Neuron (in vitro differentiated cells): ENCODE measurements around the gene IGFBP4.

Experiments
- H2AFZ ChIP-seq: one replicate; pipeline ENCODE4 v1.6.1; 2013; ENCODE audit warnings: low read depth, mild to moderate bottlenecking, inconsistent platforms, low read length, moderate library complexity
- H3K27me3 ChIP-seq: one replicate; pipeline ENCODE4 v1.6.1; 2013; ENCODE audit warnings: low read length; ENCODE audit not compliant: insufficient read depth
- H3K36me3 ChIP-seq: one replicate; pipeline ENCODE4 v1.6.1; 2013; ENCODE audit warnings: low read length; ENCODE audit not compliant: insufficient read depth
- H3K4me1 ChIP-seq: one replicate; pipeline ENCODE4 v1.6.1; 2013; ENCODE audit warnings: low read length; ENCODE audit not compliant: insufficient read depth
- H3K4me3 ChIP-seq: 2 replicates; pipeline ENCODE4 v1.5.1; 2013; ENCODE audit warnings: mild to moderate bottlenecking, low read length, moderate library complexity
- H3K9me3 ChIP-seq: one replicate; pipeline ENCODE4 v1.6.1; 2013; ENCODE audit warnings: low read length

IGFBP4 gene

DNA sequence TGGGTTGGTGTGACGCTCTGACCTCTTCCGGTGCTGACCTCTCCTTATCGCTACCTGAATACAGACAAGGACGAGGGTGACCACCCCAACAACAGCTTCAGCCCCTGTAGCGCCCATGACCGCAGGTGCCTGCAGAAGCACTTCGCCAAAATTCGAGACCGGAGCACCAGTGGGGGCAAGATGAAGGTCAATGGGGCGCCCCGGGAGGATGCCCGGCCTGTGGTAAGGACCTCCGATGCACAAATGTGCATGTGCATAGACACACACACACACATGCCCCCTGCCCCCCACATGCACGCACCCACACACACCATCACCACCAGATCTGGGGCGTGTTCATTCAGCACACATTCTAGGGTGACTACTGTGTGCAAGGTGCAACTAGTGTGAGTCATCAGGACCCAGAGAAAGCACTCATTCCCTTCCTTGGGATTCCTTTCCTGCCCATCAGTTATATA is 9.7 kb downstream of the IGFBP4 start:
- Histone ChIP-seq H3K36me3 (no peaks in the 10 kb centered on the region), H3K4me3 (no peak overlapping the region), H2AFZ (no peak overlapping the region), H3K27me3 (no peaks in the 10 kb centered on the region), H3K9me3 (no peaks in the 10 kb centered on the region), H3K4me1 (no peaks in the 10 kb centered on the region)

- H3K36me3 ChIP-seq: no peaks in the 10 kb centered on the region
- no peaks in the 10 kb centered on the region for H3K4me1 ChIP-seq
- H2AFZ ChIP-seq: no peak overlapping the region
- no peaks in the 10 kb centered on the region for H3K27me3 ChIP-seq
- no peak overlapping the region for H3K4me3 ChIP-seq
- no peaks in the 10 kb centered on the region for H3K9me3 ChIP-seq
Measured at GRCh38 chr17:40453881-40454612, 10.8 kb downstream of the IGFBP4 start.

GRCh38 chr17:40454613-40454995 is 11.4 kb downstream of the IGFBP4 start:
- Histone ChIP-seq H3K4me3 (no peak overlapping the region), H3K4me1 (no peaks in the 10 kb centered on the region), H2AFZ (no peak overlapping the region), H3K36me3 (no peaks in the 10 kb centered on the region), H3K9me3 (no peaks in the 10 kb centered on the region), H3K27me3 (no peaks in the 10 kb centered on the region)

DNA sequence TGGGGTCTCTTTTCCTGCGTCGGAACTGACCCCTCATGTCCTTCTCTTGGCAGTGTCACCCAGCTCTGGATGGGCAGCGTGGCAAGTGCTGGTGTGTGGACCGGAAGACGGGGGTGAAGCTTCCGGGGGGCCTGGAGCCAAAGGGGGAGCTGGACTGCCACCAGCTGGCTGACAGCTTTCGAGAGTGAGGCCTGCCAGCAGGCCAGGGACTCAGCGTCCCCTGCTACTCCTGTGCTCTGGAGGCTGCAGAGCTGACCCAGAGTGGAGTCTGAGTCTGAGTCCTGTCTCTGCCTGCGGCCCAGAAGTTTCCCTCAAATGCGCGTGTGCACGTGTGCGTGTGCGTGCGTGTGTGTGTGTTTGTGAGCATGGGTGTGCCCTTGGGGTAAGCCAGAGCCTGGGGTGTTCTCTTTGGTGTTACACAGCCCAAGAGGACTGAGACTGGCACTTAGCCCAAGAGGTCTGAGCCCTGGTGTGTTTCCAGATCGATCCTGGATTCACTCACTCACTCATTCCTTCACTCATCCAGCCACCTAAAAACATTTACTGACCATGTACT is 13.2 kb downstream of the IGFBP4 start:
- no peaks in the 10 kb centered on the region for H3K4me1 ChIP-seq
- no peak overlapping the region for H2AFZ ChIP-seq
- no peak overlapping the region for H3K4me3 ChIP-seq
- no peaks in the 10 kb centered on the region for H3K36me3 ChIP-seq
- no peaks in the 10 kb centered on the region for H3K27me3 ChIP-seq
- H3K9me3 ChIP-seq: no peaks in the 10 kb centered on the region

- Histone ChIP-seq H2AFZ (no peak overlapping the region), H3K4me1 (peaks cover 3% of the 10 kb centered on the region), H3K9me3 (no peaks in the 10 kb centered on the region), H3K4me3 (no peak overlapping the region), H3K36me3 (no peaks in the 10 kb centered on the region), H3K27me3 (no peaks in the 10 kb centered on the region)
Measured at GRCh38 chr17:40457369-40457768, 14.1 kb downstream of the IGFBP4 start.

GRCh38 chr17:40457964-40458791 is 14.9 kb downstream of the IGFBP4 start:
- Histone ChIP-seq H3K4me1 (peaks cover 9% of the 10 kb centered on the region), H2AFZ (no peak overlapping the region)

GRCh38 chr17:40458851-40459482 is 15.7 kb downstream of the IGFBP4 start:
- H2AFZ ChIP-seq: no peak overlapping the region
- H3K9me3 ChIP-seq: no peaks in the 10 kb centered on the region
- peaks cover 10% of the 10 kb centered on the region for H3K4me1 ChIP-seq

More at GRCh38 chr17:40457964-40458791, 14.9 kb downstream of the IGFBP4 start:
- H3K27me3 ChIP-seq: no peaks in the 10 kb centered on the region
- no peaks in the 10 kb centered on the region for H3K9me3 ChIP-seq
- H3K36me3 ChIP-seq: no peaks in the 10 kb centered on the region
- no peak overlapping the region for H3K4me3 ChIP-seq

DNA sequence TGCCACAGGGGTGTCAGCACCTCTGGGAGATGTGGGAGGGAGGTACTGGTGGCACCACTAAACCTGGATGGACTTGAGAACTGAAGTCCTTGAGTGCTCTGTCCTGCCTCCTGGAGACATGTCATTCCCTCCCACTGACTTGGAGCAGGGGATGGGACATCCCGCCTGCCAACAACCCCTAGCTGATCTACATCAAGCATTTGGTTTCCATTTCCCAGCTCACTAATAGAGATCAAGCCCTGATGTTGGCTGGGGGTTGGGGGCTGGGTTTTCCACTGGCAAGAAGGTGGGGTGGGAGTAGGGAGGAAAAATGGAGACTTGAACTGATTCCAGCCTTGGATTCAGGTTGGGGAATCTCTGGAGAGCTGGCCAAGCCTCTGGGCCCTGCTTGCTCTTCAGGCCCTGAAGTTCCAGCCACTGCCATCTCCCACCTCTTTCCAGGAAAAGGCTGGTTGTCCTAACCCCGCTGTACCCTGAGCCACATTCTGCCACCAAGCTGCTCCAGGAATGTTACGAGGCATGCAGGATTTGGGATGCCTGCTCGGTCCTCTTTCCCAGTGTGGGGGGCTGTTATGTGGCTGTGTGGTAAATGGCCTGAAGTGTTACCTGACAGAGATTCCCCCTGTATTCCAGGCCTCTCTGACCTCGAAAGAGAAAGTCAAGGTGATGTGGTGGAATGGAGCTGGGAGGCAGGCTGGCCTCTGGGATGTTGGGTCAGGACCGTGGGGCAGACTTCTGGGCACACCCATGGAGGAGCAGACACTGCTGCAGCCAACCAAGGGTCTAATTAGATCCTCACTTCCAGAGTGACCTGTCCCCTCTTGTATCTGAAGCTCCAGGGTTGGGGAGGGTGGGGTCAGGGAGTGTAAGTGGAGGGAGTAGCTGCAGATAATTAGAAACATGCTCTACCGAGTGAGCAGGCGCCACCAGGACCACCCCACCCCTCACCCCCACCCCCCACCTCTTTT is 16.7 kb downstream of the IGFBP4 start:
- no peaks in the 10 kb centered on the region for H3K27me3 ChIP-seq
- H3K9me3 ChIP-seq: no peaks in the 10 kb centered on the region
- H3K36me3 ChIP-seq: no peaks in the 10 kb centered on the region
- no peak overlapping the region for H3K4me3 ChIP-seq
- no peak overlapping the region for H2AFZ ChIP-seq
- peaks cover 10% of the 10 kb centered on the region for H3K4me1 ChIP-seq

More at GRCh38 chr17:40458851-40459482, 15.7 kb downstream of the IGFBP4 start:
- Histone ChIP-seq H3K27me3 (no peaks in the 10 kb centered on the region), H3K4me3 (no peak overlapping the region), H3K36me3 (no peaks in the 10 kb centered on the region)

- Histone ChIP-seq H3K9me3 (no peaks in the 10 kb centered on the region), H2AFZ (no peak overlapping the region), H3K36me3 (no peaks in the 10 kb centered on the region), H3K4me3 (no peak overlapping the region), H3K27me3 (no peaks in the 10 kb centered on the region), H3K4me1 (peaks cover 10% of the 10 kb centered on the region)
Measured at GRCh38 chr17:40460604-40460967, 17.3 kb downstream of the IGFBP4 start.

- no peaks in the 10 kb centered on the region for H3K27me3 ChIP-seq
- no peaks in the 10 kb centered on the region for H3K36me3 ChIP-seq
- no peak overlapping the region for H2AFZ ChIP-seq
- no peak overlapping the region for H3K4me3 ChIP-seq
- peaks cover 10% of the 10 kb centered on the region for H3K4me1 ChIP-seq
- H3K9me3 ChIP-seq: no peaks in the 10 kb centered on the region
Measured at GRCh38 chr17:40460968-40461731, 17.9 kb downstream of the IGFBP4 start.

DNA sequence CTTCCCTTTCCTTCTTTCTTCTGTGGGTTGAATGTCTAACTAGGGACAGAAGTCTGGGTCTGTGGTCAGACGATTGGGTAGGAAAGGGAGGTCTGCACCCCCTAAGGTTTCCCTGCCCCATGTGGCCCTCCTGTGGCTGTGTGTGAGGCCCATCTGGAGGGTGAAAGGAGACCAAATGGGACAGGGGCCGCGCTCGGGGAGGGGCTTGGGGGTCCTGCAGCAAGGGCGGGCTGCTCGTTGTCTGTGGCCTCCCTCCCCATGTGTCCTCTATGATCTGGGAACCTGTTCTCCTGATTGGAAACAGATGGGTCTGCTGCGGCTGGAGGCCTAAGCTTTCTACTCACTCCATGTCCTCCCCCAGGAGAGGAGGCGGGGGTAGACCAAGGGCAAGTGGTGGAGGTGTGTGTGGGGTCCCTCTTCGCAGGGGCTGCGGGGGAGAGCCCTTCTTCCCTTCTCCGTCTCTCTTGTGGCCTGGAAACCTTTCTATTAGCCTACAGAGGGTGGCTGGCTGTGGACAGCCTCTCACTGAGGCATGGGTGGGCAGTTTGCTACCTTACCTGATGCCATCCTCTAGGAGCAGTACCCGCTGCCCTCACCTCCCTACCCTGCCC is 18.6 kb downstream of the IGFBP4 start:
- H3K4me3 ChIP-seq: no peak overlapping the region
- H3K4me1 ChIP-seq: peaks cover 10% of the 10 kb centered on the region
- H3K36me3 ChIP-seq: no peaks in the 10 kb centered on the region
- H3K9me3 ChIP-seq: no peaks in the 10 kb centered on the region
- H2AFZ ChIP-seq: no peak overlapping the region
- H3K27me3 ChIP-seq: no peaks in the 10 kb centered on the region
